GM15510 (cell line): Measurements from ENCODE around the gene MT2A.

Experiments
- POLR2A ChIP-seq: IDR thresholded peaks from 3 replicates; pipeline ENCODE4 v1.6.1; 2011; ENCODE audit warnings: borderline replicate concordance; ENCODE audit not compliant: insufficient read length; ENCODE audit errors: extremely low read depth

MT2A gene

GRCh38 chr16:56625943-56626654 is 17.7 kb downstream of the MT2A start:
- TF ChIP-seq POLR2A: no peak

- TF ChIP-seq POLR2A: no peak
Observed at GRCh38 chr16:56626685-56627084, 18.3 kb downstream of the MT2A start.

GRCh38 chr16:56628486-56629350 is 20.3 kb downstream of the MT2A start:
- TF ChIP-seq POLR2A: no peak

GRCh38 chr16:56629531-56629930 is 21.1 kb downstream of the MT2A start:
- no peak for TF ChIP-seq POLR2A

DNA sequence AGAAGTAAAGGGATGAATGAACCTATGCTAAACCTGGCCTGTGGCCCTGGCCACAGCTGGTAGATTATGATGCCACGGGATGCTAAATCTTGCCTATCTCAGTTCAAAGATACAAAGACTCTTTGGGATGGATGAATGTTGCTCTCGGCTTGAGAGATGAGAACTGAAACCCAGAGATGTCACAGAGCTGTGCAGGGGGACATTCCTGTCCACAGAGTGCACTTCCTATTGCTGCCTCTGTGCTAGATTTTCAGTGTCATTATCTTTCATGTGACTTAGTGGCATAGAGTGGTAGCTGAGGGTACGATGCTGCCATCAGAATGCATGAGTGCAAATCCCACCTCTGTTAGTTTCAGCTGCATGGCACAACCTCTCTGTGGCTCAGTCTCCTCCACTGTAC is 21.8 kb downstream of the MT2A start:
- no peak for TF ChIP-seq POLR2A

GRCh38 chr16:56631197-56631596 is 22.8 kb downstream of the MT2A start:
- no peak for TF ChIP-seq POLR2A

DNA sequence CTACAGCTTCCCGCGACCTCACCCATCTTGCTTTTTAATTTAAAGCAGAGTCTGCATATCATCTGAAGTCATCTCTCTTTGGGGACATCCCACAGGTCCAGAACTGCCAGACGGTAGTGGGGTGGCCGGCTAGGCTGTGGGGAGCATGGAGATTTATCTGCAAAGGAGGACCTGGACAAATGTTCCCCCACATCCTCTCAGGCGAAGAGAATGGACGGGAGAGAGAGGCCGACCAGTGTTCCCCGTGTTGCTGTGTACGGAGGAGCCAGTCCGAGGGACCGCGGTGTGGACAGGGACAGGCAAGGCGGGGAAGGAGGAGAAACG is 23.4 kb downstream of the MT2A start:
- no peak for TF ChIP-seq POLR2A

DNA sequence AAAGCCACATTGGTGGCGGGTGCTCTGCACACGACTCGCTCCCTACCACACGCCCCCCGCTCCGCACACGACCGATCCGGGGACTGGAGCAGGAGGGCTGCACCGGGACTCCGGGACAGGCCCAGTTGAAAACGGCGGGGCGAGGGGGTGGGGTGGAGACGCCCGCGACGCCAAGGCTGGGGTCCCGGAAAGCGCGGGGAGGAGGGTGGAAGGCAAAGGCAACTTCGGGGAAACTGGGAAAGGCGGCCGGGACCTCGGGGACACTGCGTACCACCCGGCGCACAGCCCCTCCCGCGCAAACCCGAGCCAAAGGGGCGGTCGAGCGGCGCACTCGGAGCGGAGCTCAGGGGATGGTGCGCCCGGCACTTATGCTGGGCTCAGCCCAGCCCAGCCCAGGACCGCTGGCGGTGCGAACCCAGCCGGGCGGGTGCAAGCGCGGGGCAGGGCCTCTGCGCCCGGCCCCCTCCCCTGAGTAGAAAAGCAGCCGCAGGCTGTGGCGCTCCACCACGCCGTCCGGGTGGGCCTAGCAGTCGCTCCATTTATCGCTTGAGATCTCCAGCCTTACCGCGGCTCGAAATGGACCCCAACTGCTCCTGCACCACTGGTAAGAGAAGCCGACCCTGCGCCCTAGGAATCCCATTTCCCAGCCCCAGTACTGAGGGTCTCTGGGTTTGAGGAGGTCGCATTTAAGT is 23.9 kb downstream of the MT2A start, which contains the start of gene MT1M:
MT1M (plus strand) TSS at position 504 of the 692 bp plus-strand sequence; CDS start at position 577, 73 bp downstream.
- no peak for TF ChIP-seq POLR2A

- no peak for TF ChIP-seq POLR2A
Observed at GRCh38 chr16:56632848-56633365, 24.5 kb downstream of the MT2A start.

- TF ChIP-seq POLR2A: no peak
Observed at GRCh38 chr16:56633535-56633934, 25.2 kb downstream of the MT2A start.

- no peak for TF ChIP-seq POLR2A
Observed at GRCh38 chr16:56634715-56635440, 26.5 kb downstream of the MT2A start.

DNA sequence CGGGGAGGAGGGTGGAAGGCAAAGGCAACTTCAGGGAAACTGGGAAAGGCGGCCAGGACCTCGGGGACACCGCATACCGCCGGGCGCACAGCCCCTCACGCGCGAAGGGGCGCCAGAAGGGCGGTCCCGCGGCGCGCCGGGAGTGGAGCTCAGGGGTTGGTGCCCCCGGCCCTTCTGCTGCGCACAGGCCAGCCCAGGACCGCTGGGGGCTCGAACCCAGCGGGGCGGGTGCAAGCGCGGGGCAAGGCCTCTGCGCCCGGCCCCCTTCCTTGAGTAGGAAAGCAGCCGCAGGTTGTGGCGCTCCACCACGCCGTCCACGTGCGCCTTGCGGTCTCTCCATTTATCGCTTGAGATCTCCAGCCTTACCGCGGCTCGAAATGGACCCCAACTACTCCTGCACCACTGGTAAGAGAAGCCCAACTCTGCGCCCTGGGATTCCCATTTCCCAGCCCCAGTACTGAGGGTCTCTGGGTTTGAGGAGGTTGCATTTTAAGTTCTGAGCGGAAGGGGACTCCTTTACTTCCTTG is 27.1 kb downstream of the MT2A start:
- TF ChIP-seq POLR2A: no peak

DNA sequence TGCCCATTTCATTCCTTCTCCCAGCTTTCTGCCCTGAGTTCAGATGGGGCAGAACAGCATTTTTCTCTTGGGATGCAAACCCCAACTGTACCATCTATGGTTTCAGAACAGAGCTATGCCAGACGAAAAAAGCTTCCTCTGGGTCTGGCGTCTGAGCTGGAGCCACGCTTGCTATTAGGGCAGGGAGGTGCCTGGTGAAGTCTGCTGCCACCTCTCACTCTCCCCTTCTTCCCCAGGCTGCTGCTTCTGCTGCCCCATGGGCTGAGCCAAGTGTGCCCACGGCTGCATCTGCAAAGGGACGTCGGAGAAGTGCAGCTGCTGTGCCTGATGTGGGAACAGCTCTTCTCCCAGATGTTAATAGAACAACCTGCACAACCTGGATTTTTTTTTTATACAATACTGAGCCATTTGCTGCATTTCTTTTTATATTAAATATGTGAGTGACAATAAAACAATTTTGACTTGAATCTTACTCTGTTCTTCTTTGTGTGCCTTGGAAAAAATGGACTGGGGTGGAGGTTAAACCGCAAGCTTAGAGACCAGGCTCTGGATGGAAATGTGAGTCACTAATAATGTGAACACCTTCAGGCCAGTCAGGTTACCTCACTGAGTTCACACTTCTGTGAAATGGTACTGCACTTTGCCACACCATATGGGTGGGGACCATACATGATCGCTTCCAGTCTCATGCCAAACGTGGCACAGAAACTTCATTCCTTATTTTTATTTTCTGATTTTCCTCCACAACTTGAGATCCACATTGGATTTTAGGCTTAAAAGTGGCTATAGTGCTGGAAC is 28.4 kb downstream of the MT2A start:
- no peak for TF ChIP-seq POLR2A
